H1 (cell line): Measurements from ENCODE around the gene SFTPB. TPM values are rescaled to one million over a fixed set of nuclear protein-coding genes. Genes with fewer than 3 reads are reported as not detected.

Source experiments
- CTCF ChIA-PET: fragments of 300-600 bp; sonication (Branson Sonifier 250); formaldehyde crosslinking; loops from one replicate; lab custom pipeline; 2021; ENCODE audit not compliant: partially characterized antibody; lab: Charles Lee
- POLR2A ChIA-PET: fragments of 300-600 bp; sonication (Branson Sonifier 250); formaldehyde crosslinking; loops from one replicate; lab custom pipeline; 2021; ENCODE audit warnings: inconsistent platforms; ENCODE audit not compliant: partially characterized antibody; lab: Charles Lee
- DNase-seq, 2 experiments: peaks; one replicate each; pipeline versions ENCODE4 v3.0.0 to v3.0.0-alpha.2; 2010 to 2022; ENCODE audit warnings: low spot score in 2 of 2, low read depth in 1 of 2, mixed read lengths in 1 of 2
- FAIRE-seq: peaks from 2 replicates; lab custom pipeline; 2011; peaks lifted over from hg19 to GRCh38; lab: Jason Lieb, UNC
- H2AFZ ChIP-seq: 2 replicates; pipeline ENCODE4 v1.8.1; 2012; ENCODE audit warnings: low read length, inconsistent platforms
- H2AK5ac ChIP-seq: 2 replicates; pipeline ENCODE4 v1.6.1; 2013; ENCODE audit warnings: low read depth, low read length
- H2BK120ac ChIP-seq: replicated peaks from 2 replicates; pipeline ENCODE3; 2013; ENCODE audit warnings: low read depth, low read length, inconsistent platforms
- H2BK12ac ChIP-seq: 2 replicates; pipeline ENCODE4 v1.6.1; 2013; ENCODE audit warnings: low read depth, low read length
- H2BK15ac ChIP-seq: 2 replicates; pipeline ENCODE4 v1.6.1; 2013; ENCODE audit warnings: low read length
- H2BK20ac ChIP-seq: 2 replicates; pipeline ENCODE4 v1.6.1; 2013; ENCODE audit warnings: low read length
- H2BK5ac ChIP-seq: 2 replicates; pipeline ENCODE4 v1.6.1; 2013; ENCODE audit warnings: low read depth, low read length
- H3K14ac ChIP-seq: 2 replicates; pipeline ENCODE4 v1.6.1; 2013; ENCODE audit warnings: inconsistent platforms; ENCODE audit not compliant: insufficient read length
- H3K18ac ChIP-seq: 2 replicates; pipeline ENCODE4 v1.6.1; 2013; ENCODE audit warnings: low read length; ENCODE audit errors: extremely low read depth
- H3K23ac ChIP-seq: 2 replicates; pipeline ENCODE4 v1.6.1; 2013; ENCODE audit warnings: inconsistent platforms; ENCODE audit not compliant: insufficient read length
- H3K23me2 ChIP-seq: 2 replicates; pipeline ENCODE4 v1.6.1; 2013; ENCODE audit warnings: low read depth, low read length
- H3K27ac ChIP-seq: 2 replicates; pipeline ENCODE4 v1.6.1; 2011; ENCODE audit warnings: low read depth, low read length, inconsistent platforms
- H3K27me3 ChIP-seq, 4 experiments: replicated peaks in 1 of 4; 1 replicate in 1 of 4; 2 replicates in 3 of 4; pipeline versions ENCODE4 v1.6.1 to v1.8.1; 2011 to 2013; ENCODE audit warnings: low read length in 3 of 4, mild to moderate bottlenecking in 3 of 4, inconsistent platforms in 2 of 4, mixed read lengths in 2 of 4, moderate library complexity in 1 of 4; ENCODE audit not compliant: control insufficient read depth in 3 of 4, insufficient read depth in 3 of 4; ENCODE audit errors: extremely low read depth in 1 of 4
- H3K36me3 ChIP-seq, 4 experiments: 2 replicates each; pipeline versions ENCODE4 v1.6.1 to v1.8.1; 2011 to 2013; ENCODE audit warnings: mild to moderate bottlenecking in 4 of 4, low read length in 3 of 4, moderate library complexity in 2 of 4, control low read depth in 1 of 4, inconsistent platforms in 1 of 4; ENCODE audit not compliant: insufficient read depth in 4 of 4, control insufficient read depth in 2 of 4
- H3K4ac ChIP-seq: replicated peaks from 2 replicates; pipeline ENCODE3; 2013; ENCODE audit warnings: low read length, low read depth, mixed read lengths, inconsistent platforms; ENCODE audit not compliant: insufficient read length
- H3K4me1 ChIP-seq, 4 experiments: replicated peaks in 1 of 4; 1 replicate in 1 of 4; 2 replicates in 3 of 4; pipeline versions ENCODE4 v1.6.1 to v1.8.1; 2011 to 2013; ENCODE audit warnings: low read length in 3 of 4, inconsistent platforms in 2 of 4, mixed read lengths in 1 of 4; ENCODE audit not compliant: insufficient read depth in 4 of 4, control insufficient read depth in 3 of 4
- H3K4me2 ChIP-seq, 2 experiments: 2 replicates each; pipeline versions ENCODE4 v1.6.1 to v1.8.1; 2011 to 2013; ENCODE audit warnings: low read depth in 2 of 2, low read length in 2 of 2, control low read depth in 1 of 2, inconsistent platforms in 1 of 2, mild to moderate bottlenecking in 1 of 2; ENCODE audit not compliant: insufficient read depth in 1 of 2
- H3K4me3 ChIP-seq, 4 experiments: fragments of 200-600, 300-600 bp in 1 of 4; sonication (generic), shearing (Covaris generic), sonication (Bioruptor Twin) in 1 of 4; 2 replicates each; pipeline versions ENCODE4 v1.5.1 to v1.8.1; 2011 to 2016; ENCODE audit warnings: low read length in 4 of 4, low read depth in 3 of 4, control low read depth in 2 of 4, inconsistent platforms in 2 of 4, mild to moderate bottlenecking in 2 of 4, mixed read lengths in 1 of 4, moderate library complexity in 1 of 4; ENCODE audit not compliant: insufficient read depth in 2 of 4; ENCODE audit errors: extremely low read depth in 1 of 4
- H3K56ac ChIP-seq: replicated peaks from 2 replicates; pipeline ENCODE3; 2013; ENCODE audit warnings: low read depth, mild to moderate bottlenecking, mixed read lengths, low read length, inconsistent platforms; ENCODE audit not compliant: insufficient read length
- H3K79me1 ChIP-seq: 2 replicates; pipeline ENCODE4 v1.6.1; 2013; ENCODE audit warnings: low read depth, low read length, control low read depth
- H3K79me2 ChIP-seq, 2 experiments: 2 replicates each; pipeline versions ENCODE4 v1.6.1 to v1.8.1; 2012 to 2013; ENCODE audit warnings: low read length in 2 of 2, mild to moderate bottlenecking in 2 of 2, inconsistent platforms in 1 of 2; ENCODE audit not compliant: insufficient read depth in 2 of 2, control insufficient read depth in 1 of 2
- H3K9ac ChIP-seq, 4 experiments: replicated peaks in 1 of 4; 1 replicate in 1 of 4; 2 replicates in 3 of 4; pipeline versions ENCODE4 v1.6.1 to v1.8.1; 2011 to 2013; ENCODE audit warnings: low read depth in 3 of 4, low read length in 3 of 4, control low read depth in 2 of 4, mild to moderate bottlenecking in 2 of 4, moderate library complexity in 2 of 4, inconsistent platforms in 1 of 4; ENCODE audit errors: extremely low read depth in 1 of 4
- H3K9me3 ChIP-seq, 2 experiments: 2 replicates each; pipeline versions ENCODE4 v1.6.1 to v1.8.1; 2012 to 2013; ENCODE audit warnings: mild to moderate bottlenecking in 2 of 2, moderate library complexity in 2 of 2, control low read depth in 1 of 2, inconsistent platforms in 1 of 2, low read depth in 1 of 2, low read length in 1 of 2, mixed read lengths in 1 of 2; ENCODE audit not compliant: insufficient read depth in 2 of 2
- H4K20me1 ChIP-seq, 2 experiments: replicated peaks in 1 of 2; 2 replicates each; pipeline versions ENCODE3 to v1.8.1; 2011 to 2013; ENCODE audit warnings: inconsistent platforms in 2 of 2, low read length in 2 of 2, mild to moderate bottlenecking in 1 of 2; ENCODE audit not compliant: insufficient read depth in 2 of 2, control insufficient read depth in 1 of 2
- H4K5ac ChIP-seq: 2 replicates; pipeline ENCODE4 v1.6.1; 2013; ENCODE audit warnings: low read length, low read depth, mixed read lengths, inconsistent platforms; ENCODE audit not compliant: insufficient read length
- H4K8ac ChIP-seq: 2 replicates; pipeline ENCODE4 v1.8.0; 2013; ENCODE audit warnings: mild to moderate bottlenecking, moderate library complexity, low read length, inconsistent platforms; ENCODE audit not compliant: insufficient read depth; ENCODE audit errors: extremely low read depth
- H4K91ac ChIP-seq: replicated peaks from 2 replicates; pipeline ENCODE3; 2013; ENCODE audit warnings: low read length, mixed read lengths, inconsistent platforms; ENCODE audit not compliant: insufficient read length
- EP300 ChIP-seq, 2 experiments: IDR thresholded peaks; 1 replicate in 1 of 2; 2 replicates in 1 of 2; pipeline ENCODE4 v1.6.1; 2011 to 2012; ENCODE audit warnings: low read depth in 2 of 2, low read length in 2 of 2, mild to moderate bottlenecking in 2 of 2, borderline replicate concordance in 1 of 2, inconsistent platforms in 1 of 2, moderate library complexity in 1 of 2
- WGBS, 2 experiments: shearing (Covaris generic) in 1 of 2; methylation state at CpG; one replicate each; pipeline versions ENCODE4 v1.1.6 to v1.1.7; 2013 to 2015; ENCODE audit warnings: low lambda C conversion rate in 2 of 2, mixed read lengths in 2 of 2, inconsistent platforms in 1 of 2, low coverage in 1 of 2, missing lambda C conversion rate in 1 of 2; ENCODE audit not compliant: insufficient replicate concordance in 2 of 2, insufficient coverage in 1 of 2, insufficient read length in 1 of 2; ENCODE audit errors: extremely low coverage in 1 of 2, missing lambda C conversion rate in 1 of 2; 5-methylcytosine and 5-hydroxymethylcytosine counted together
- polyA plus RNA-seq, 7 experiments: library from polyadenylated mRNA; depleted of rRNA in 3 of 7; stranded (reverse) in 5 of 7; unstranded in 2 of 7; fragments of >200 nt in 5 of 7; fragments of 200-250 nt in 2 of 7; gene quantifications; 1 replicate in 5 of 7; 2 replicates in 1 of 7; 4 replicates in 1 of 7; pipeline versions ENCODE4 v1.2.1 to v1.2.3, GENCODE V29; 2011 to 2013; ENCODE audit warnings: missing spikeins in 2 of 7, mixed read lengths in 2 of 7
- total RNA-seq: library from RNA; stranded (reverse); fragmentation: NEBNext Ultra II Directional; extraction: Animal tissue kit (Norgen Biotek cat#: 25700); gene quantifications from 2 replicates; pipeline ENCODE4 v1.2.1, GENCODE V29; 2021

Gene SFTPB
- total and polyA plus RNA-seq, 2 of the 8 experiments (the other 6 are each of a cell fraction or from before 2014, with no cell fraction given) = not detected

DNA sequence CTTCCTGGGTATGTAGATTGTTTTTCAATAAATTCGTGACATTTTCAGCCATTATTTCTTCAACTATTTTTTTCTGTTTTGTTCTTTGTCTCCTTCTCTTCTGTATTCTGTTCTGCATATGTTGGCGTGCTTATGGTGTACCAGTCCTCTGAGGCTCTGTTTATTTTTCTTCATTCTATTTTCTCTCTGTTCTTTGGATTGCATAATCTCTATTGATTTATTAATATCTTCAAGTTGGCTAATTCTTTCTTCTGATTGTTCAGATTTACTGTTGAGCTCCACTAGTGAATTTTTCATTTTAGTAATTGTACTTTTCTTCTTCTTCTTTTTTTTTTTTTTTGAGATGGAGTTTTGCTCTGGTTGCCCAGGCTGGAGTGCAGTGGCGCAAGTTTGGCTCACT lies 36.0 kb upstream of the SFTPB start:
- Histone ChIP-seq H3K27ac (no peak overlapping the region), H4K5ac (no peak overlapping the region), H3K79me1 (no peaks in the 10 kb centered on the region), H3K56ac (no peak overlapping the region), H3K79me2 (no peaks in the 10 kb centered on the region), H2BK5ac (no peak overlapping the region), H4K20me1 (no peaks in the 10 kb centered on the region), H2AFZ (no peak overlapping the region), H3K18ac (no peak overlapping the region), H3K36me3 (no peaks in the 10 kb centered on the region), H3K9ac (no peak overlapping the region), H4K91ac (no peak overlapping the region), H2BK15ac (no peak overlapping the region), H3K23me2 (no peaks in the 10 kb centered on the region), H2AK5ac (no peak overlapping the region), H3K4me1 (peaks cover 0 to 7% (median 4%) of the 10 kb centered on the region in 4 experiments; a peak in 4 of 7 replicates), H3K9me3 (no peaks in the 10 kb centered on the region), H3K14ac (no peak overlapping the region), H2BK20ac (no peak overlapping the region), H2BK12ac (no peak overlapping the region), H3K4me3 (no peak overlapping the region), H3K4me2 (no peak overlapping the region), H2BK120ac (no peak overlapping the region), H3K4ac (no peak overlapping the region), H3K27me3 (no peaks in the 10 kb centered on the region; a peak in 1 of 7 replicates), H3K23ac (no peak overlapping the region), H4K8ac (no peak overlapping the region)
- TF ChIP-seq EP300 (IDR thresholded peaks at IDR 0.05; ENCODE audit: borderline replicate concordance in 1 of 2, low read depth in 2 of 2, low read length in 2 of 2) = no peak
- ChIA-PET CTCF (interaction anchor here (0.7 to 7.4 kb wide), 7 partner anchors 13 to 82 kb away, joined by 3 to 80 read pairs (median 34); partner anchors contain the start of gene GNLY), POLR2A (no interaction called here)
- WGBS, 2 experiments = 94% methylated on average over 2 of the region's 3 CpGs; no CpG with 5 or more reads in 1 of the 2 experiments
- DNase-seq = no peak
- FAIRE-seq = no peak
